Stomach (tissue), 4 donors: ENCODE measurements around the gene PCNX1.

Experiments used
- CTCF ChIP-seq, 7 experiments: fragments of 450-650 bp in 4 of 7; fragments of 200-600 bp in 3 of 7; sonication (generic) in 3 of 7; IDR thresholded peaks; one replicate each; pipeline ENCODE4 v1.5.1; 2016 to 2019; ENCODE audit warnings: antibody characterized with exemption in 7 of 7, control low read depth in 2 of 7, mild to moderate bottlenecking in 1 of 7
- POLR2AphosphoS5 ChIP-seq, 3 donors: sonication (generic); formaldehyde crosslinking; IDR thresholded peaks; one replicate each; pipeline ENCODE4 v1.6.1; 2016; ENCODE audit warnings: antibody characterized with exemption in 3 of 3

DNA sequence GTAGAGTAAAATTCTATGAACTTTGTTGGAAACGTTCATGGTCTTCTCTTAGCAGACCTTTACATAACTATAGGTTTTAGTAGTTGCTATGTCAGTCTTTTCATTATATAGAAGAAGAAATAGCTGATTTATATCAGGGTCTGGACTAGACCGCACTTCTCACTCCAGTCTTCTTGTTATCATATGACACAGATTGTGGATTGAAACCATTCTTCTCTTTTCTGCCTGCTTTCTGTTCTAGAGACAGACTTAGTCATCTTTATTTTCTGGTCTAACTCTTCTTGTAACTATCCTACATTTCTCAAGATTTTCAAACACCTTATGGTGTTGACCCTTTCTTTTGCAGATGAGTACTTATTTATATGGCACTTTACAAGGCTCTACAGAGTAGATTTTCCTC is 55.7 kb downstream of the PCNX1 start:
- TF ChIP-seq POLR2AphosphoS5 (IDR thresholded peaks at IDR 0.05) (no peak), CTCF (IDR thresholded peaks at IDR 0.05) (no peak)
